ENCODE results near the gene RPL29.

RPL29 gene

GRCh38 chr3:52025453-52025852 is 29.8 kb upstream of the RPL29 start:
- DNase-seq = peak in 1 of 2 experiments; percentile 20

GRCh38 chr3:52024765-52025452 is 29.2 kb upstream of the RPL29 start:
- no peak for DNase-seq

- DNase-seq = no peak
Observed at GRCh38 chr3:52023860-52024764, 28.4 kb upstream of the RPL29 start.

GRCh38 chr3:52023101-52023770 is 27.5 kb upstream of the RPL29 start:
- DNase-seq = no peak

GRCh38 chr3:52022323-52023100 is 26.8 kb upstream of the RPL29 start:
- DNase-seq = no peak

- no peak for DNase-seq
Observed at GRCh38 chr3:52021489-52022268, 26.0 kb upstream of the RPL29 start.

GRCh38 chr3:52020796-52021195 is 25.1 kb upstream of the RPL29 start:
- DNase-seq = no peak

- DNase-seq = no peak
Observed at GRCh38 chr3:52019352-52020080, 23.8 kb upstream of the RPL29 start.

GRCh38 chr3:52018319-52019000 is 22.8 kb upstream of the RPL29 start:
- no peak for DNase-seq

GRCh38 chr3:52017586-52017985 is 21.9 kb upstream of the RPL29 start:
- no peak for DNase-seq

GRCh38 chr3:52015438-52016228 is 19.9 kb upstream of the RPL29 start:
- no peak for DNase-seq

GRCh38 chr3:52014613-52015012 is 18.9 kb upstream of the RPL29 start:
- no peak for DNase-seq

GRCh38 chr3:52013802-52014598 is 18.3 kb upstream of the RPL29 start:
- no peak for DNase-seq

- no peak for DNase-seq
Observed at GRCh38 chr3:52012699-52013098, 17.0 kb upstream of the RPL29 start.

- DNase-seq = no peak
Observed at GRCh38 chr3:52010431-52010830, 14.7 kb upstream of the RPL29 start.

GRCh38 chr3:52007291-52007690 is 11.6 kb upstream of the RPL29 start:
- DNase-seq = no peak

GRCh38 chr3:52006820-52007133 is 11.1 kb upstream of the RPL29 start:
- DNase-seq = no peak

- no peak for DNase-seq
Observed at GRCh38 chr3:52006017-52006819, 10.5 kb upstream of the RPL29 start.

Measured in NCI-H446 (cell line).